HG02588 (cell line): Measurements from ENCODE around the gene PIK3C2G.
"Not testable (repeated sequence)": the region's sequence is repeated elsewhere in the genome, so short reads cannot be mapped to it uniquely, and the experiment has no call there.

Source experiments
- ATAC-seq: cut with Tn5 transposase; IDR thresholded peaks from one replicate; pipeline ENCODE4 v1.9.1; 2021; ENCODE audit warnings: mild to moderate bottlenecking, moderate library complexity; ENCODE audit not compliant: unreplicated experiment

Gene PIK3C2G

DNA sequence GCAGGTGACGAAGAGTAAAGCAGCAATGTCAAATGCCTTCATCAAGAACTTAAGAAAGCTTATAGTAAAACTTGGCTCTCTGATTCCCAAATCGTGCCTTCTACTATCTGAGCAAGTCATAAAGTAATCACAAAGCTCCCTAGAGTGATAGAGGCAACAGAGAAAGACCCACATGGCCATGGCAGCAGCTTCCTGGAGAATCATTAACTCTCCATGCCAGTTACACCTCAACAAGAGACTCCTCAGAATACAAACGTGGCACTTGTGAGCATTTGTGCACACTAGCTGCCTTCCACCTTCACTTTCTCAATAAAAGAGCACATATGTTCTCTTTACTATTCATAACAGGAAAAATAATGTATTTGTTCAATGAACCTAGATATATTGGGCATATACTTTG is 428.5 kb downstream of the PIK3C2G start:
- no peak for ATAC-seq

DNA sequence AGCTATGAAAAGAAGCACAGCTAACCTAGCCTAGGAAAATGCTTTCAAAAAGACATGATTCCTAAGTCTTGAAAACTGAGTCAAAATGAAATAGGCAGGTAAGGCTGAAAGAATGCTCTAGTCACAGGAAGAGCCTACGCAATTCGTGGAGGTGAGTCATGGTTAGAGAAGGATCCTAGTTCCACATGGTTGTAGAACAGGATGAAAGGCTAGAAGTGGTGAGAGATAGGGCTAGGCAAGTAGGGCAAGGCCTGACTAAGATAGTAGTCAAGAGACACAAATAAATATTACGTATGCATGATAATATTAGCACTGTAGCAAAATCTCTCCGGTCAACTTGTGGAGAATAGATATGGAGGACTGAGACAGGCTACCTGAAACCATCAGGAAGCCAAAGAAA is 429.3 kb downstream of the PIK3C2G start:
- ATAC-seq = no peak

DNA sequence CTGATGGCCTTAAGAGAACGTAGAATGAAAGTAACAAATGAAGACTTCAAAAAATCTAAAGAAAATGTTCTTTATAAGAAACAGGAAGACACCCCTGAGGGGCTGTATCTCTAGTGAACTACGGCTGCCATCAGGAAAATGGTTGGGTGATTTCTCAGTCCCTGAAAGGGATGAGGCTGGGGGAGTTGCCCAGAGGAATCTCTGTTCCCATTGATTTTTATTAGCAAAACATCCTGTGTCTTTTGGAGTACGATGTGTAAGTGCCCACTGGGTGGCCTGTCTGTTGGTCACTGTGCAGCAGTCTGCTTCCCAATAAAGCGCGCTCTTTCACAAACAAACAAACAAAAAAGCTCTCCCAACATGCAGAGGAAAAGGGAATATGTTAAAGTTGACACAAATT is 432.7 kb downstream of the PIK3C2G start:
- not testable (repeated sequence) for ATAC-seq

DNA sequence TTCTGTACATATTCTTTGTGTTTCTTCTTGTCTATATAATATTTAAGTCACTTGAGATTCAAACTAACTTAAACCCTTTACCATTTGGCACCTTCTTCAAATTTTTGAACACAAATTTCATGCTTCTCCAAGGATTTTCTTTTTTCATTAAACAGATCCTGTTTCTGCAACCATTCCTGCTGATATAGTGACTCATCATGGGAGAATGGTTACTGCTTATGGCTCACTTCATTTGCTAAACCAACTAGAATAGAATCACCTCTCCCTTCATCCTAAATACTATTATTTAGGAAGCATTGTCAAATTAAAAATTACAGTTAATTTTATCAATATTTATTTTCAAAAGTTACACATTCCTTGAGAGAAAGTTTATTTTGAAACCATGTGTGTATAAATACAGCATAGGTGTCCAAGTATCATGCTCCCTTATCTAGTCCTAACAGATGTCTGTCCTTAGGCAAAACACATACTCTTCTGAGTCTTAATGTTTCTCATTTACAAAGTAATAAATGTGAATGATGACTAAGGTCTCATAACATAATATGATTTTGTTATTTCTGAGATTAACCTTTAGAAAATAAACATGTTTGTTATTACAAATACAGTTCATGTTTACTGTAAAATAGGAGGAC is 435.8 kb downstream of the PIK3C2G start:
- no peak for ATAC-seq
